Endothelial cell of umbilical vein (primary cell): ENCODE results near the gene ZC3H18.

ENCODE experiments used
- CTCF ChIP-seq, 2 donors: IDR thresholded peaks; 1 replicate in 1 of 2; 2 replicates in 1 of 2; pipeline ENCODE4 v1.5.1; 2011; ENCODE audit warnings: low read length in 2 of 2, mild to moderate bottlenecking in 2 of 2, moderate library complexity in 2 of 2, control low read depth in 1 of 2, inconsistent platforms in 1 of 2, low read depth in 1 of 2; ENCODE audit not compliant: insufficient read depth in 1 of 2; ENCODE audit errors: extremely low read depth in 1 of 2
- POLR2A ChIP-seq: IDR thresholded peaks from 2 replicates; pipeline ENCODE4 v1.6.1; 2012; ENCODE audit warnings: low read depth, mild to moderate bottlenecking, control low read depth, low read length

DNA sequence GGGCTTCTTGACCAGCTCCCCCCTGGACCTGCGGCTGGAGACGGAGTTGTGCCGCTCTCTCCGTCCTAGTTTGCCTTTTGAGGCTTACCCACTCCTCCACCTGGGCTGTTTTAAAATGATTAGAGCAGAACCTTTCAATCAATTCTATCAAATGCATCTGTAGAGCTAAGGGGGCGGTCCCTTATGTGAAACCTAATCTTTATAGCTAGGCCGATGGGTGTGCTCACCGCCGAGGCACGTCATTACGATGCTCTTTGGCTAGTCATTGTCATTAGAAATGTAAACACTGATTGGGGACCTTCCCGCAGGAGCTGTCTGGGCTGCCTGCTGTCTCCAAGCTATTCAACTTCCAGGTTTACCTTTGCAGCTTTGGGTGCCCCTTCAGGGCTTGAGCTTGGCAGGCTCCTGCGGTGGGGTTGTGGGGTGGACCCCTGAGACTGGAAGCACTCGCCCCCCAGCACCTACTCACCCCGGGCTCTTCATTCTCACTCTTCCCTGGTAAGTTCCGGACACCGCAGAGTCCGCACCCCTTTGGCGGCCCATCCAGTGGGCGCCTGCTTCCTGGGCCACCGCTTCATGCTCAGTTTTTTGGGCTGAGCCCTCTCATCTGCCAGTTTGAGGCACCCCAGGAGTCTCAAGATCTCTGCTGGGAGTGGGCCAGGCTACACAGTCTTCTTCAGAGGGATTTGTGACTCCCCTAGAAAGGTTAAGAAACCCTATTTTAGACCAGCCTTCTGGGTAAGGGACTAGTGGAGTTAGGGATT lies 47.2 kb downstream of the ZC3H18 start:
- TF ChIP-seq CTCF (IDR thresholded peaks at IDR 0.05; ENCODE audit: extremely low read depth in 1 of 2, insufficient read depth in 1 of 2, low read depth in 1 of 2, low read length in 2 of 2) (no peak), POLR2A (no peak)
